ENCODE measurements around the gene ADAMTS9.

The ADAMTS9 gene

GRCh38 chr3:64687781-64688604 is at the start of gene ADAMTS9:
Gene ADAMTS9 (minus strand): TSS chr3:64688000. CDS start chr3:64687657, 343 bp downstream.
- TF ChIP-seq CEBPB (IDR thresholded peaks at IDR 0.05) (no peak), TAF1 (IDR thresholded peaks at IDR 0.05; ENCODE audit: low read depth) (no peak), EP300 (IDR thresholded peaks at IDR 0.05; ENCODE audit: borderline replicate concordance) (no peak), RAD21 (IDR thresholded peaks at IDR 0.05; ENCODE audit: low read depth) (no peak), NFIC (IDR thresholded peaks at IDR 0.05) (no peak), TEAD4 (IDR thresholded peaks at IDR 0.05) (no peak), TCF12 (IDR thresholded peaks at IDR 0.05; ENCODE audit: low read depth) (no peak), CREB1 (IDR thresholded peaks at IDR 0.05; ENCODE audit: low read depth) (no peak), EGR1 (IDR thresholded peaks at IDR 0.05) (no peak), REST (IDR thresholded peaks at IDR 0.05; ENCODE audit: low read depth) (no peak), MAX (IDR thresholded peaks at IDR 0.05) (no peak), YY1 (IDR thresholded peaks at IDR 0.05; ENCODE audit: low read depth) (no peak), ZBTB7A (IDR thresholded peaks at IDR 0.05; ENCODE audit: low read depth) (no peak), FOXM1 (IDR thresholded peaks at IDR 0.05; ENCODE audit: borderline replicate concordance, low read depth) (no peak), USF1 (IDR thresholded peaks at IDR 0.05) (no peak)

- TF ChIP-seq CREB1 (IDR thresholded peaks at IDR 0.05; ENCODE audit: low read depth) (no peak), TCF12 (IDR thresholded peaks at IDR 0.05; ENCODE audit: low read depth) (no peak), CEBPB (IDR thresholded peaks at IDR 0.05) (no peak), RAD21 (IDR thresholded peaks at IDR 0.05; ENCODE audit: low read depth) (no peak), REST (IDR thresholded peaks at IDR 0.05; ENCODE audit: low read depth) (no peak), TEAD4 (IDR thresholded peaks at IDR 0.05) (no peak), FOXM1 (IDR thresholded peaks at IDR 0.05; ENCODE audit: borderline replicate concordance, low read depth) (no peak), USF1 (IDR thresholded peaks at IDR 0.05) (no peak), EGR1 (IDR thresholded peaks at IDR 0.05) (no peak), TAF1 (IDR thresholded peaks at IDR 0.05; ENCODE audit: low read depth) (no peak), EP300 (IDR thresholded peaks at IDR 0.05; ENCODE audit: borderline replicate concordance) (no peak), ZBTB7A (IDR thresholded peaks at IDR 0.05; ENCODE audit: low read depth) (no peak), NFIC (IDR thresholded peaks at IDR 0.05) (no peak), MAX (IDR thresholded peaks at IDR 0.05) (no peak), YY1 (IDR thresholded peaks at IDR 0.05; ENCODE audit: low read depth) (no peak)
Observed at GRCh38 chr3:64732576-64732975, 44.8 kb upstream of the ADAMTS9 start.

GRCh38 chr3:64730681-64731080 is 42.9 kb upstream of the ADAMTS9 start:
- TF ChIP-seq TEAD4 (IDR thresholded peaks at IDR 0.05) (no peak), NFIC (IDR thresholded peaks at IDR 0.05) (no peak), CEBPB (IDR thresholded peaks at IDR 0.05) (no peak), FOXM1 (IDR thresholded peaks at IDR 0.05; ENCODE audit: borderline replicate concordance, low read depth) (no peak), EGR1 (IDR thresholded peaks at IDR 0.05) (no peak), EP300 (IDR thresholded peaks at IDR 0.05; ENCODE audit: borderline replicate concordance) (no peak)

GRCh38 chr3:64728994-64729393 is 41.2 kb upstream of the ADAMTS9 start:
- TF ChIP-seq EGR1 (IDR thresholded peaks at IDR 0.05), result no peak
- TF ChIP-seq NFIC (IDR thresholded peaks at IDR 0.05), result no peak
- TF ChIP-seq TAF1 (IDR thresholded peaks at IDR 0.05; ENCODE audit: low read depth), result no peak
- no peak for TF ChIP-seq TEAD4 (IDR thresholded peaks at IDR 0.05)
- TF ChIP-seq CEBPB (IDR thresholded peaks at IDR 0.05), result no peak
- TF ChIP-seq FOXM1 (IDR thresholded peaks at IDR 0.05; ENCODE audit: borderline replicate concordance, low read depth), result no peak
- TF ChIP-seq YY1 (IDR thresholded peaks at IDR 0.05; ENCODE audit: low read depth), result no peak
- no peak for TF ChIP-seq USF1 (IDR thresholded peaks at IDR 0.05)
- no peak for TF ChIP-seq TCF12 (IDR thresholded peaks at IDR 0.05; ENCODE audit: low read depth)
- no peak for TF ChIP-seq MAX (IDR thresholded peaks at IDR 0.05)
- TF ChIP-seq RAD21 (IDR thresholded peaks at IDR 0.05; ENCODE audit: low read depth), result no peak
- TF ChIP-seq CREB1 (IDR thresholded peaks at IDR 0.05; ENCODE audit: low read depth), result no peak
- TF ChIP-seq ZBTB7A (IDR thresholded peaks at IDR 0.05; ENCODE audit: low read depth), result no peak

Data from Ishikawa (cell line).